Progenitor cell of endocrine pancreas (in vitro differentiated cells): ENCODE data around the gene M1AP. TPM values are rescaled to one million over a fixed set of nuclear protein-coding genes. Genes with fewer than 3 reads are reported as not detected.

ENCODE experiments used
- DNase-seq: peaks from one replicate; pipeline ENCODE4 v3.0.0; 2021; ENCODE audit warnings: low spot score; ENCODE audit not compliant: unreplicated experiment
- H3K27ac Mint-ChIP-seq: 2 replicates; pipeline ENCODE4 v1.8.0; 2021; ENCODE audit warnings: mild to moderate bottlenecking, moderate library complexity, mixed read lengths
- H3K27me3 Mint-ChIP-seq: 2 replicates; pipeline ENCODE4 v1.8.0; 2021; ENCODE audit warnings: mixed read lengths
- H3K36me3 Mint-ChIP-seq: 2 replicates; pipeline ENCODE4 v1.8.0; 2022; ENCODE audit warnings: mixed read lengths; ENCODE audit not compliant: insufficient read depth
- H3K4me1 Mint-ChIP-seq: 2 replicates; pipeline ENCODE4 v1.8.0; 2021; ENCODE audit warnings: low read depth, mixed read lengths
- H3K4me3 Mint-ChIP-seq: 2 replicates; pipeline ENCODE4 v1.8.0; 2021; ENCODE audit warnings: low read depth, mild to moderate bottlenecking, moderate library complexity, mixed read lengths
- H3K9me3 Mint-ChIP-seq: 2 replicates; pipeline ENCODE4 v1.8.0; 2021; ENCODE audit warnings: low read depth, mixed read lengths
- CTCF ChIP-seq: fragments of 200-600 bp; sonication (generic); IDR thresholded peaks from one replicate; pipeline ENCODE4 v1.5.0; 2021; ENCODE audit warnings: antibody characterized with exemption, mild to moderate bottlenecking; ENCODE audit not compliant: unreplicated experiment
- total RNA-seq: library from RNA; stranded (reverse); gene quantifications from 2 replicates; pipeline ENCODE4 v1.2.1, GENCODE V29; 2021

The M1AP gene
- total RNA-seq, 1 donor from 2014 or later = 2.5 TPM

GRCh38 chr2:74546004-74546403 lies 102.1 kb downstream of the M1AP start:
- Mint-ChIP-seq H3K36me3 (no peaks in the 10 kb centered on the region), H3K4me3 (no peak overlapping the region), H3K4me1 (peaks cover 8% of the 10 kb centered on the region), H3K27me3 (peaks cover 24% of the 10 kb centered on the region), H3K27ac (no peak overlapping the region), H3K9me3 (no peaks in the 10 kb centered on the region)
- no peak for TF ChIP-seq CTCF
- DNase-seq = no peak

- H3K27ac Mint-ChIP-seq = no peak overlapping the region
- no peak overlapping the region for H3K4me3 Mint-ChIP-seq
- peaks cover 14% of the 10 kb centered on the region for H3K27me3 Mint-ChIP-seq
- no peaks in the 10 kb centered on the region for H3K36me3 Mint-ChIP-seq
- no peaks in the 10 kb centered on the region for H3K9me3 Mint-ChIP-seq
- no peak for DNase-seq
- peaks cover 8% of the 10 kb centered on the region for H3K4me1 Mint-ChIP-seq
- TF ChIP-seq CTCF = no peak
Observed at GRCh38 chr2:74544634-74545033, 103.5 kb downstream of the M1AP start.

GRCh38 chr2:74542978-74543377 lies 105.2 kb downstream of the M1AP start:
- no peaks in the 10 kb centered on the region for H3K36me3 Mint-ChIP-seq
- H3K4me3 Mint-ChIP-seq = no peak overlapping the region
- peaks cover 7% of the 10 kb centered on the region for H3K27me3 Mint-ChIP-seq
- peaks cover 1% of the 10 kb centered on the region for H3K4me1 Mint-ChIP-seq
- no peaks in the 10 kb centered on the region for H3K9me3 Mint-ChIP-seq
- no peak overlapping the region for H3K27ac Mint-ChIP-seq
- DNase-seq = no peak
- no peak for TF ChIP-seq CTCF

GRCh38 chr2:74540291-74540690 lies 107.8 kb downstream of the M1AP start:
- TF ChIP-seq CTCF = no peak

GRCh38 chr2:74538881-74539339 lies 109.2 kb downstream of the M1AP start:
- no peaks in the 10 kb centered on the region for H3K4me1 Mint-ChIP-seq
- no peaks in the 10 kb centered on the region for H3K36me3 Mint-ChIP-seq
- no peak overlapping the region for H3K27ac Mint-ChIP-seq
- H3K27me3 Mint-ChIP-seq = no peaks in the 10 kb centered on the region
- no peak for DNase-seq
- no peak overlapping the region for H3K4me3 Mint-ChIP-seq
- no peak for TF ChIP-seq CTCF
- no peaks in the 10 kb centered on the region for H3K9me3 Mint-ChIP-seq

More at GRCh38 chr2:74540291-74540690, 107.8 kb downstream of the M1AP start:
- Mint-ChIP-seq H3K9me3 (no peaks in the 10 kb centered on the region), H3K27me3 (no peaks in the 10 kb centered on the region), H3K27ac (no peak overlapping the region), H3K36me3 (no peaks in the 10 kb centered on the region), H3K4me3 (no peak overlapping the region), H3K4me1 (no peaks in the 10 kb centered on the region)
- DNase-seq = no peak
